ENCODE data around the gene LRP5.
"Not testable (repeated sequence)": the region's sequence is repeated elsewhere in the genome, so short reads cannot be mapped to it uniquely, and the experiment has no call there.

Gene LRP5

GRCh38 chr11:68386331-68386978 is 74.1 kb downstream of the LRP5 start:
- in situ Hi-C loops (cut with HindIII; ENCODE audit: low sequenced_read_pairs), result no loop called here

- in situ Hi-C loops (cut with HindIII; ENCODE audit: low sequenced_read_pairs), result no loop called here
These were observed 75.4 kb downstream of the LRP5 start for GRCh38 chr11:68387840-68388239.

GRCh38 chr11:68388595-68389198 is 76.3 kb downstream of the LRP5 start:
- in situ Hi-C loops (cut with HindIII; ENCODE audit: low sequenced_read_pairs), result no loop called here

GRCh38 chr11:68390315-68390714 is 77.9 kb downstream of the LRP5 start:
- in situ Hi-C loops (cut with HindIII; ENCODE audit: low sequenced_read_pairs), result no loop called here

GRCh38 chr11:68392822-68393221 is 80.4 kb downstream of the LRP5 start:
- in situ Hi-C loops (cut with HindIII; ENCODE audit: low sequenced_read_pairs), result no loop called here

GRCh38 chr11:68396516-68396915 is 84.1 kb downstream of the LRP5 start:
- in situ Hi-C loops (cut with HindIII; ENCODE audit: low sequenced_read_pairs), result no loop called here

- in situ Hi-C loops (cut with HindIII; ENCODE audit: low sequenced_read_pairs), result no loop called here
These were observed 84.9 kb downstream of the LRP5 start for GRCh38 chr11:68397256-68397655.

- in situ Hi-C loops (cut with HindIII; ENCODE audit: low sequenced_read_pairs), result no loop called here
These were observed 86.8 kb downstream of the LRP5 start for GRCh38 chr11:68398995-68399851.

GRCh38 chr11:68399916-68400315 is 87.5 kb downstream of the LRP5 start:
- in situ Hi-C loops (cut with HindIII; ENCODE audit: low sequenced_read_pairs), result no loop called here

GRCh38 chr11:68400584-68400983 is 88.2 kb downstream of the LRP5 start:
- in situ Hi-C loops (cut with HindIII; ENCODE audit: low sequenced_read_pairs), result not testable (repeated sequence)

GRCh38 chr11:68401856-68402255 is 89.5 kb downstream of the LRP5 start:
- in situ Hi-C loops (cut with HindIII; ENCODE audit: low sequenced_read_pairs), result no loop called here

GRCh38 chr11:68402355-68403031 is 90.1 kb downstream of the LRP5 start:
- in situ Hi-C loops (cut with HindIII; ENCODE audit: low sequenced_read_pairs), result no loop called here

- in situ Hi-C loops (cut with HindIII; ENCODE audit: low sequenced_read_pairs), result no loop called here
These were observed 91.0 kb downstream of the LRP5 start for GRCh38 chr11:68403424-68403823.

- in situ Hi-C loops (cut with HindIII; ENCODE audit: low sequenced_read_pairs), result no loop called here
These were observed 91.4 kb downstream of the LRP5 start for GRCh38 chr11:68403831-68404230.

- in situ Hi-C loops (cut with HindIII; ENCODE audit: low sequenced_read_pairs), result no loop called here
These were observed 94.2 kb downstream of the LRP5 start for GRCh38 chr11:68406324-68407313.

GRCh38 chr11:68408512-68408911 is 96.1 kb downstream of the LRP5 start:
- in situ Hi-C loops (cut with HindIII; ENCODE audit: low sequenced_read_pairs), result no loop called here

- in situ Hi-C loops (cut with HindIII; ENCODE audit: low sequenced_read_pairs), result no loop called here
These were observed 97.5 kb downstream of the LRP5 start for GRCh38 chr11:68409748-68410344.

GRCh38 chr11:68411501-68411991 is 99.2 kb downstream of the LRP5 start:
- in situ Hi-C loops (cut with HindIII; ENCODE audit: low sequenced_read_pairs), result no loop called here

- in situ Hi-C loops (cut with HindIII; ENCODE audit: low sequenced_read_pairs), result no loop called here
These were observed 100.4 kb downstream of the LRP5 start for GRCh38 chr11:68412593-68413475.

Data from DLD1 (cell line).